Mesodermal cell (in vitro differentiated cells): ENCODE results near the gene CHMP4B.
A peak's percentile ranks its signal among the peaks of the same experiment; 100 is the strongest.

Source experiments
- H3K27ac ChIP-seq: 2 replicates; pipeline ENCODE4 v1.7.0; 2013; ENCODE audit warnings: mild to moderate bottlenecking, low read depth, low read length, moderate library complexity; ENCODE audit not compliant: severe bottlenecking
- H3K36me3 ChIP-seq: 2 replicates; pipeline ENCODE4 v1.7.1; 2013; ENCODE audit warnings: mild to moderate bottlenecking, low read length, moderate library complexity; ENCODE audit not compliant: control insufficient read depth, insufficient read depth
- H3K4me1 ChIP-seq: one replicate; pipeline ENCODE4 v1.7.1; 2013; ENCODE audit warnings: mild to moderate bottlenecking, low read length; ENCODE audit not compliant: insufficient read depth, control insufficient read depth, poor library complexity, severe bottlenecking
- H3K4me3 ChIP-seq: 2 replicates; pipeline ENCODE4 v1.7.0; 2013; ENCODE audit warnings: low read length, control low read depth, mild to moderate bottlenecking; ENCODE audit not compliant: insufficient read depth, poor library complexity, severe bottlenecking; ENCODE audit errors: extremely low read depth
- H3K9me3 ChIP-seq: 2 replicates; pipeline ENCODE4 v1.7.1; 2013; ENCODE audit warnings: mild to moderate bottlenecking, low read length, moderate library complexity; ENCODE audit not compliant: control insufficient read depth
- WGBS, 2 experiments: methylation state at CpG; one replicate each; pipeline ENCODE4 v1.1.5; 2013; ENCODE audit warnings: missing lambda C conversion rate in 2 of 2; ENCODE audit not compliant: insufficient coverage in 2 of 2; 5-methylcytosine and 5-hydroxymethylcytosine counted together

Gene CHMP4B

GRCh38 chr20:33828326-33828844 lies 17.2 kb downstream of the CHMP4B start:
- Histone ChIP-seq H3K9me3 (no peaks in the 10 kb centered on the region), H3K36me3 (peaks cover 28% of the 10 kb centered on the region), H3K4me1 (peaks cover 27% of the 10 kb centered on the region), H3K27ac (peak overlapping the region; percentile 47), H3K4me3 (no peak overlapping the region)
- WGBS, 2 experiments = 94 to 95% methylated on average over 6 of the region's 9 CpGs

- WGBS, 2 experiments = 100% methylated on average over 2 of the region's 3 CpGs
- Histone ChIP-seq H3K4me3 (no peak overlapping the region), H3K27ac (peak overlapping the region; percentile 24), H3K36me3 (peaks cover 27% of the 10 kb centered on the region), H3K9me3 (no peaks in the 10 kb centered on the region), H3K4me1 (peaks cover 27% of the 10 kb centered on the region)
Observed at GRCh38 chr20:33828967-33829560, 17.9 kb downstream of the CHMP4B start.

- peaks cover 31% of the 10 kb centered on the region for H3K36me3 ChIP-seq
Observed at GRCh38 chr20:33829636-33830035, 18.5 kb downstream of the CHMP4B start.

GRCh38 chr20:33830371-33830770 lies 19.2 kb downstream of the CHMP4B start:
- WGBS, 2 experiments = 83 to 96% methylated on average over 2 to 4 of the region's 4 CpGs
- H3K4me1 ChIP-seq = peaks cover 23% of the 10 kb centered on the region

More at GRCh38 chr20:33829636-33830035, 18.5 kb downstream of the CHMP4B start:
- Histone ChIP-seq H3K27ac (no peak overlapping the region), H3K9me3 (no peaks in the 10 kb centered on the region), H3K4me3 (no peak overlapping the region), H3K4me1 (peaks cover 27% of the 10 kb centered on the region)
- WGBS, 2 experiments = 88 to 100% methylated on average over 2 of the region's 3 CpGs

GRCh38 chr20:33832103-33832804 lies 21.1 kb downstream of the CHMP4B start:
- H3K4me1 ChIP-seq = peaks cover 16% of the 10 kb centered on the region
- peaks cover 7% of the 10 kb centered on the region for H3K9me3 ChIP-seq
- H3K27ac ChIP-seq = peak overlapping the region; percentile 6
- 80 to 91% methylated on average over 5 to 6 of the region's 11 CpGs for WGBS, 2 experiments
- H3K36me3 ChIP-seq = peaks cover 48% of the 10 kb centered on the region
- H3K4me3 ChIP-seq = no peak overlapping the region

More at GRCh38 chr20:33830371-33830770, 19.2 kb downstream of the CHMP4B start:
- Histone ChIP-seq H3K9me3 (peaks cover 7% of the 10 kb centered on the region), H3K4me3 (no peak overlapping the region), H3K27ac (no peak overlapping the region), H3K36me3 (peaks cover 38% of the 10 kb centered on the region)

GRCh38 chr20:33833333-33833732 lies 22.2 kb downstream of the CHMP4B start:
- peaks cover 48% of the 10 kb centered on the region for H3K36me3 ChIP-seq
- WGBS, 2 experiments = 40 to 50% methylated on average over 1 of the region's 1 CpG
- H3K4me3 ChIP-seq = no peak overlapping the region
- H3K27ac ChIP-seq = peak overlapping the region; percentile 47
- peaks cover 7% of the 10 kb centered on the region for H3K4me1 ChIP-seq
- H3K9me3 ChIP-seq = peaks cover 7% of the 10 kb centered on the region

- H3K27ac ChIP-seq = no peak overlapping the region
- H3K9me3 ChIP-seq = peaks cover 7% of the 10 kb centered on the region
- H3K4me3 ChIP-seq = no peak overlapping the region
- H3K36me3 ChIP-seq = peaks cover 48% of the 10 kb centered on the region
- peaks cover 3% of the 10 kb centered on the region for H3K4me1 ChIP-seq
- WGBS, 2 experiments = 94% methylated on average over 5 of the region's 9 CpGs
Observed at GRCh38 chr20:33835615-33836172, 24.5 kb downstream of the CHMP4B start.

GRCh38 chr20:33836277-33836676 lies 25.1 kb downstream of the CHMP4B start:
- WGBS, 2 experiments = 83 to 100% methylated on average over 1 to 2 of the region's 2 CpGs
- peaks cover 3% of the 10 kb centered on the region for H3K4me1 ChIP-seq

GRCh38 chr20:33837096-33837830 lies 26.1 kb downstream of the CHMP4B start:
- H3K27ac ChIP-seq = no peak overlapping the region
- H3K4me1 ChIP-seq = peaks cover 11% of the 10 kb centered on the region
- H3K9me3 ChIP-seq = peaks cover 7% of the 10 kb centered on the region
- H3K36me3 ChIP-seq = peaks cover 37% of the 10 kb centered on the region
- 100% methylated on average over 2 to 3 of the region's 5 CpGs for WGBS, 2 experiments
- H3K4me3 ChIP-seq = no peak overlapping the region

More at GRCh38 chr20:33836277-33836676, 25.1 kb downstream of the CHMP4B start:
- peaks cover 7% of the 10 kb centered on the region for H3K9me3 ChIP-seq
- H3K4me3 ChIP-seq = no peak overlapping the region
- H3K27ac ChIP-seq = no peak overlapping the region
- peaks cover 45% of the 10 kb centered on the region for H3K36me3 ChIP-seq

GRCh38 chr20:33838035-33838864 lies 27.1 kb downstream of the CHMP4B start:
- Histone ChIP-seq H3K9me3 (peaks cover 7% of the 10 kb centered on the region), H3K36me3 (peaks cover 30% of the 10 kb centered on the region), H3K4me1 (peaks cover 20% of the 10 kb centered on the region), H3K27ac (no peak overlapping the region), H3K4me3 (no peak overlapping the region)
- WGBS, 2 experiments = 83 to 96% methylated on average over 5 to 6 of the region's 8 CpGs
